CD4-positive, alpha-beta memory T cell (primary cell): ENCODE measurements around the gene PCMT1. TPM values are rescaled to one million over a fixed set of nuclear protein-coding genes. Genes with fewer than 3 reads are reported as not detected.

Experiments
- CTCF ChIA-PET: fragments of 350-600 bp; sonication (Branson Sonifier 250); formaldehyde crosslinking; loops from one replicate; lab custom pipeline; 2021; ENCODE audit warnings: inconsistent platforms; ENCODE audit not compliant: partially characterized antibody; lab: Charles Lee
- POLR2A ChIA-PET: fragments of 350-600 bp; sonication (Branson Sonifier 250); formaldehyde crosslinking; loops from one replicate; lab custom pipeline; 2021; ENCODE audit not compliant: partially characterized antibody; lab: Charles Lee
- DNase-seq, 5 donors: peaks; one replicate each; pipeline versions ENCODE4 v3.0.0 to v3.0.0-alpha.2; 2020 to 2022; ENCODE audit warnings: mixed read lengths in 1 of 5
- H3K27ac ChIP-seq: one replicate; pipeline ENCODE4 v1.7.0; 2013; ENCODE audit warnings: low read depth, low read length
- H3K27me3 ChIP-seq: 2 replicates; pipeline ENCODE4 v1.7.0; 2013; ENCODE audit warnings: mild to moderate bottlenecking, low read length, moderate library complexity; ENCODE audit not compliant: insufficient read depth
- H3K36me3 ChIP-seq: 2 replicates; pipeline ENCODE4 v1.7.0; 2013; ENCODE audit warnings: mild to moderate bottlenecking, low read length, moderate library complexity; ENCODE audit not compliant: insufficient read depth
- H3K4me1 ChIP-seq: 2 replicates; pipeline ENCODE4 v1.7.0; 2013; ENCODE audit warnings: mild to moderate bottlenecking, low read length, moderate library complexity; ENCODE audit not compliant: insufficient read depth
- H3K4me3 ChIP-seq, 2 donors: one replicate each; pipeline ENCODE4 v1.7.0; 2013; ENCODE audit warnings: low read length in 2 of 2, mild to moderate bottlenecking in 1 of 2
- H3K9me3 ChIP-seq, 2 donors: one replicate each; pipeline ENCODE4 v1.7.0; 2013; ENCODE audit warnings: low read length in 2 of 2, control low read depth in 1 of 2; ENCODE audit not compliant: control insufficient read depth in 1 of 2
- H3K27ac Mint-ChIP-seq, 7 donors: one replicate each; pipeline ENCODE4 v1.8.0; 2020 to 2021; ENCODE audit warnings: mixed read lengths in 7 of 7, mild to moderate bottlenecking in 6 of 7, inconsistent platforms in 3 of 7, moderate library complexity in 3 of 7
- H3K27me3 Mint-ChIP-seq, 2 donors: one replicate each; pipeline ENCODE4 v1.8.0; 2020 to 2021; ENCODE audit warnings: mixed read lengths in 2 of 2
- H3K36me3 Mint-ChIP-seq, 2 donors: one replicate each; pipeline ENCODE4 v1.8.0; 2020 to 2021; ENCODE audit warnings: mixed read lengths in 2 of 2, inconsistent platforms in 1 of 2, mild to moderate bottlenecking in 1 of 2
- H3K4me1 Mint-ChIP-seq, 4 donors: one replicate each; pipeline ENCODE4 v1.8.0; 2020 to 2021; ENCODE audit warnings: mixed read lengths in 4 of 4, mild to moderate bottlenecking in 1 of 4
- H3K4me3 Mint-ChIP-seq, 8 donors: one replicate each; pipeline ENCODE4 v1.8.0; 2020 to 2021; ENCODE audit warnings: mixed read lengths in 8 of 8, mild to moderate bottlenecking in 7 of 8, moderate library complexity in 6 of 8, inconsistent platforms in 3 of 8
- H3K9me3 Mint-ChIP-seq, 8 donors: one replicate each; pipeline ENCODE4 v1.8.0; 2020 to 2021; ENCODE audit warnings: mixed read lengths in 8 of 8, mild to moderate bottlenecking in 5 of 8, inconsistent platforms in 3 of 8, moderate library complexity in 1 of 8
- intact Hi-C: fragments of 100-400 bp; cut with micrococcal nuclease; formaldehyde crosslinking; loops from one replicate; pipeline ENCODE4 v1.15.1; 2023
- polyA plus RNA-seq, 2 donors: library from polyadenylated mRNA; unstranded; fragments of 300-500 nt; fragmentation: Illumina TruSeq; gene quantifications; one replicate each; pipeline ENCODE4 v1.2.3, GENCODE V29; 2021
- total RNA-seq, 2 experiments: library from RNA; stranded (reverse); gene quantifications; one replicate each; pipeline ENCODE4 v1.2.3, GENCODE V29; 2021

The PCMT1 gene
- total and polyA plus RNA-seq, 4 experiments from 2014 or later, result 50.8 to 196 (median 100) TPM

GRCh38 chr6:149771185-149771584 is 21.6 kb downstream of the PCMT1 start:
- Mint-ChIP-seq H3K4me1 (peaks cover 0 to 6% (median 5%) of the 10 kb centered on the region in 4 donors), H3K36me3 (peaks cover 15 to 31% of the 10 kb centered on the region in 2 donors), H3K4me3 (no peak overlapping the region), H3K27me3 (no peaks in the 10 kb centered on the region), H3K27ac (peak overlapping the region in 1 of 7 donors; percentile 42), H3K9me3 (peaks cover 0 to 3% (median 0%) of the 10 kb centered on the region in 8 donors)
- Histone ChIP-seq H3K27me3 (no peaks in the 10 kb centered on the region), H3K4me3 (no peak overlapping the region), H3K9me3 (no peaks in the 10 kb centered on the region), H3K27ac (no peak overlapping the region), H3K36me3 (peaks cover under 1% of the 10 kb centered on the region), H3K4me1 (no peaks in the 10 kb centered on the region)
- intact Hi-C loops, result no loop called here
- DNase-seq, result no peak
- POLR2A ChIA-PET, result no interaction called here
- CTCF ChIA-PET, result interaction anchor here (0.7 kb wide), 1 partner anchor 17 kb away, joined by 3 read pairs; no protein-coding TSS in a partner anchor

- H3K4me1 Mint-ChIP-seq, result peaks cover 0 to 6% (median 5%) of the 10 kb centered on the region in 4 donors
- peak overlapping the region in 1 of 7 donors; percentile 46 for H3K27ac Mint-ChIP-seq
- DNase-seq, result no peak
- Histone ChIP-seq H3K27me3 (no peaks in the 10 kb centered on the region), H3K36me3 (no peaks in the 10 kb centered on the region), H3K4me1 (no peaks in the 10 kb centered on the region), H3K27ac (no peak overlapping the region), H3K9me3 (no peaks in the 10 kb centered on the region), H3K4me3 (no peak overlapping the region)
- no peaks in the 10 kb centered on the region for H3K27me3 Mint-ChIP-seq
- H3K9me3 Mint-ChIP-seq, result no peaks in the 10 kb centered on the region
- ChIA-PET CTCF (no interaction called here), POLR2A (no interaction called here)
- H3K36me3 Mint-ChIP-seq, result peaks cover 8 to 30% of the 10 kb centered on the region in 2 donors
- H3K4me3 Mint-ChIP-seq, result no peak overlapping the region
- intact Hi-C loops, result no loop called here
These were observed 22.4 kb downstream of the PCMT1 start for GRCh38 chr6:149771925-149772324.

- Mint-ChIP-seq H3K27me3 (no peaks in the 10 kb centered on the region), H3K9me3 (no peaks in the 10 kb centered on the region), H3K27ac (no peak overlapping the region), H3K4me1 (peaks cover 0 to 2% (median under 1%) of the 10 kb centered on the region in 4 donors), H3K4me3 (no peak overlapping the region), H3K36me3 (peaks cover 9 to 28% of the 10 kb centered on the region in 2 donors)
- H3K27me3 ChIP-seq, result no peaks in the 10 kb centered on the region
- H3K36me3 ChIP-seq, result peaks cover 3% of the 10 kb centered on the region
- no peaks in the 10 kb centered on the region for H3K4me1 ChIP-seq
- intact Hi-C loops, result no loop called here
- DNase-seq, result no peak
- ChIA-PET CTCF (interaction anchor here (0.7 kb wide), 1 partner anchor 66 kb away, joined by 4 read pairs; no protein-coding TSS in a partner anchor), POLR2A (no interaction called here)
- H3K4me3 ChIP-seq, result no peak overlapping the region
- no peaks in the 10 kb centered on the region for H3K9me3 ChIP-seq
- no peak overlapping the region for H3K27ac ChIP-seq
These were observed 28.1 kb downstream of the PCMT1 start for GRCh38 chr6:149777624-149778023.

GRCh38 chr6:149779644-149779963 is 30.1 kb downstream of the PCMT1 start:
- CTCF ChIA-PET, result no interaction called here
- Mint-ChIP-seq H3K4me1 (peaks cover 0 to 4% (median under 1%) of the 10 kb centered on the region in 4 donors), H3K27me3 (no peaks in the 10 kb centered on the region), H3K27ac (no peak overlapping the region), H3K4me3 (no peak overlapping the region), H3K36me3 (peaks cover 19 to 40% of the 10 kb centered on the region in 2 donors), H3K9me3 (no peaks in the 10 kb centered on the region)
- no peak overlapping the region for H3K27ac ChIP-seq
- H3K36me3 ChIP-seq, result peaks cover 7% of the 10 kb centered on the region
- no peaks in the 10 kb centered on the region for H3K4me1 ChIP-seq
- POLR2A ChIA-PET, result no interaction called here
- no peaks in the 10 kb centered on the region for H3K27me3 ChIP-seq
- H3K4me3 ChIP-seq, result no peak overlapping the region
- DNase-seq, result no peak
- H3K9me3 ChIP-seq, result no peaks in the 10 kb centered on the region
- intact Hi-C loops, result no loop called here

GRCh38 chr6:149781715-149782114 is 32.2 kb downstream of the PCMT1 start:
- Histone ChIP-seq H3K4me1 (no peaks in the 10 kb centered on the region), H3K4me3 (no peak overlapping the region), H3K27me3 (no peaks in the 10 kb centered on the region), H3K36me3 (peaks cover 7% of the 10 kb centered on the region), H3K9me3 (no peaks in the 10 kb centered on the region), H3K27ac (no peak overlapping the region)
- Mint-ChIP-seq H3K9me3 (no peaks in the 10 kb centered on the region), H3K36me3 (peaks cover 15 to 34% of the 10 kb centered on the region in 2 donors), H3K27ac (no peak overlapping the region), H3K4me3 (no peak overlapping the region), H3K4me1 (peaks cover 0 to 4% (median under 1%) of the 10 kb centered on the region in 4 donors), H3K27me3 (no peaks in the 10 kb centered on the region)
- intact Hi-C loops, result no loop called here
- DNase-seq, result no peak
- ChIA-PET POLR2A (no interaction called here), CTCF (no interaction called here)

- peaks cover 0 to 4% (median under 1%) of the 10 kb centered on the region in 4 donors for H3K4me1 Mint-ChIP-seq
- no peak for DNase-seq
- H3K27me3 Mint-ChIP-seq, result no peaks in the 10 kb centered on the region
- Histone ChIP-seq H3K4me1 (no peaks in the 10 kb centered on the region), H3K27me3 (no peaks in the 10 kb centered on the region), H3K36me3 (peaks cover 7% of the 10 kb centered on the region), H3K4me3 (no peak overlapping the region), H3K27ac (no peak overlapping the region), H3K9me3 (no peaks in the 10 kb centered on the region)
- peaks cover 15 to 32% of the 10 kb centered on the region in 2 donors for H3K36me3 Mint-ChIP-seq
- peak overlapping the region in 2 of 7 donors; percentile 13 to 45 for H3K27ac Mint-ChIP-seq
- ChIA-PET POLR2A (no interaction called here), CTCF (no interaction called here)
- no peak overlapping the region for H3K4me3 Mint-ChIP-seq
- H3K9me3 Mint-ChIP-seq, result no peaks in the 10 kb centered on the region
- intact Hi-C loops, result no loop called here
These were observed 32.8 kb downstream of the PCMT1 start for GRCh38 chr6:149782337-149782736.

GRCh38 chr6:149783551-149783950 is 34.0 kb downstream of the PCMT1 start:
- H3K27ac Mint-ChIP-seq, result no peak overlapping the region
- no peak overlapping the region for H3K27ac ChIP-seq
- peaks cover 0 to 6% (median 3%) of the 10 kb centered on the region in 4 donors for H3K4me1 Mint-ChIP-seq
- CTCF ChIA-PET, result interaction anchor here (1.0 kb wide), 1 partner anchor 10 kb away, joined by 3 read pairs; no protein-coding TSS in a partner anchor
- POLR2A ChIA-PET, result interaction anchor here (0.9 kb wide), 1 partner anchor 65 kb away, joined by 7 read pairs; the partner anchor contains the start of gene LATS1
- H3K4me3 ChIP-seq, result no peak overlapping the region
- H3K9me3 Mint-ChIP-seq, result no peaks in the 10 kb centered on the region
- no peaks in the 10 kb centered on the region for H3K27me3 ChIP-seq
- H3K36me3 ChIP-seq, result peaks cover 7% of the 10 kb centered on the region
- H3K27me3 Mint-ChIP-seq, result no peaks in the 10 kb centered on the region
- H3K4me1 ChIP-seq, result no peaks in the 10 kb centered on the region
- H3K36me3 Mint-ChIP-seq, result peaks cover 22 to 34% of the 10 kb centered on the region in 2 donors
- no peaks in the 10 kb centered on the region for H3K9me3 ChIP-seq
- no peak overlapping the region for H3K4me3 Mint-ChIP-seq
- intact Hi-C loops, result no loop called here
- no peak for DNase-seq
